Lower leg skin (tissue), 3 donors: ENCODE measurements around the gene GNAL.

Source experiments
- CTCF ChIP-seq, 3 donors: fragments of 450-650 bp; IDR thresholded peaks; one replicate each; pipeline ENCODE4 v1.5.1; 2016; ENCODE audit warnings: antibody characterized with exemption in 3 of 3, mild to moderate bottlenecking in 3 of 3, moderate library complexity in 2 of 3
- POLR2A ChIP-seq, 2 donors: fragments of 450-650 bp; IDR thresholded peaks; one replicate each; pipeline ENCODE4 v1.6.1; 2016 to 2017; ENCODE audit warnings: antibody characterized with exemption in 2 of 2, mild to moderate bottlenecking in 1 of 2, moderate library complexity in 1 of 2

GRCh38 chr18:11669948-11670275 lies 19.2 kb upstream of the GNAL start:
- TF ChIP-seq CTCF (IDR thresholded peaks at IDR 0.05) (no peak), POLR2A (IDR thresholded peaks at IDR 0.05) (no peak)
